A673 (cell line): ENCODE results near the gene INPP4B. TPM values are rescaled to one million over a fixed set of nuclear protein-coding genes. Genes with fewer than 3 reads are reported as not detected.

ENCODE experiments used
- BruUV-seq: library from RNA; stranded (reverse); fragments of 400-500 nt; replicated peaks from 2 replicates; lab custom pipeline; 2021; lab: Mats Ljungman, UMichigan
- CTCF ChIA-PET: fragments of 300-600 bp; sonication (Branson Sonifier 250); formaldehyde crosslinking; loops from one replicate; lab custom pipeline; 2022; ENCODE audit warnings: antibody characterized with exemption; lab: Charles Lee
- POLR2A ChIA-PET: fragments of 300-600 bp; sonication (Branson Sonifier 250); formaldehyde crosslinking; loops from one replicate; lab custom pipeline; 2022; ENCODE audit warnings: antibody characterized with exemption; ENCODE audit not compliant: low non-redundant PET; lab: Charles Lee
- DNase-seq: peaks from one replicate; pipeline ENCODE4 v3.0.0-alpha.2; 2015; ENCODE audit warnings: low spot score
- H3K27ac ChIP-seq: fragments of 200-600 bp; sonication (generic); 2 replicates; pipeline ENCODE4 v1.5.1; 2016; ENCODE audit warnings: mixed run types, low read depth, mild to moderate bottlenecking, mixed read lengths, antibody characterized with exemption, low read length; ENCODE audit not compliant: poor library complexity, severe bottlenecking
- H3K27me3 ChIP-seq: fragments of 200-600 bp; sonication (generic); replicated peaks from 2 replicates; pipeline ENCODE4 v1.6.1; 2017; ENCODE audit warnings: mixed run types, low read depth, mild to moderate bottlenecking, mixed read lengths, antibody characterized with exemption, low read length; ENCODE audit not compliant: insufficient read depth, poor library complexity
- H3K36me3 ChIP-seq: fragments of 200-600 bp; sonication (generic); 2 replicates; pipeline ENCODE4 v1.6.1; 2016; ENCODE audit warnings: mixed run types, mild to moderate bottlenecking, mixed read lengths, antibody characterized with exemption, low read length; ENCODE audit not compliant: insufficient read depth, poor library complexity, severe bottlenecking
- H3K4me1 ChIP-seq: fragments of 200-600 bp; sonication (generic); 2 replicates; pipeline ENCODE4 v1.6.1; 2017; ENCODE audit warnings: mixed run types, mild to moderate bottlenecking, mixed read lengths, antibody characterized with exemption, low read length; ENCODE audit not compliant: insufficient read depth, poor library complexity, severe bottlenecking
- H3K4me3 ChIP-seq: fragments of 200-600 bp; sonication (generic); 2 replicates; pipeline ENCODE4 v1.5.1; 2016; ENCODE audit warnings: low read depth, mixed run types, mild to moderate bottlenecking, mixed read lengths, low read length; ENCODE audit not compliant: poor library complexity, severe bottlenecking
- H3K9me3 ChIP-seq: fragments of 200-600 bp; sonication (generic); 2 replicates; pipeline ENCODE4 v1.6.1; 2016; ENCODE audit warnings: mixed run types, low read depth, mild to moderate bottlenecking, mixed read lengths, antibody characterized with exemption, low read length; ENCODE audit not compliant: poor library complexity, severe bottlenecking
- EZH2 ChIP-seq: fragments of 200-600 bp; sonication (generic); IDR thresholded peaks from 2 replicates; pipeline ENCODE4 v1.6.1; 2017; ENCODE audit warnings: borderline replicate concordance, low read depth, mild to moderate bottlenecking, mixed read lengths, antibody characterized with exemption, low read length; ENCODE audit not compliant: poor library complexity, severe bottlenecking
- intact Hi-C: fragments of 100-400 bp; cut with micrococcal nuclease; formaldehyde crosslinking; loops from one replicate; pipeline ENCODE4 v1.10.0; 2022; ENCODE audit not compliant: unreplicated experiment
- total RNA-seq: library from RNA; stranded (reverse); gene quantifications from 2 replicates; pipeline ENCODE4 v1.2.3, GENCODE V29; 2021
- TF ChIP-seq, protein P1 (sequence below): fragments of 300-800, 200-600 bp; sonication (generic); conservative IDR thresholded peaks from 2 replicates; pipeline ENCODE4 v1.5.1; 2017; ENCODE audit warnings: low read depth, mild to moderate bottlenecking, antibody characterized with exemption, low read length, moderate library complexity, mixed read lengths

Gene INPP4B
- total RNA-seq, 1 experiment from 2014 or later: 13.1 TPM

DNA sequence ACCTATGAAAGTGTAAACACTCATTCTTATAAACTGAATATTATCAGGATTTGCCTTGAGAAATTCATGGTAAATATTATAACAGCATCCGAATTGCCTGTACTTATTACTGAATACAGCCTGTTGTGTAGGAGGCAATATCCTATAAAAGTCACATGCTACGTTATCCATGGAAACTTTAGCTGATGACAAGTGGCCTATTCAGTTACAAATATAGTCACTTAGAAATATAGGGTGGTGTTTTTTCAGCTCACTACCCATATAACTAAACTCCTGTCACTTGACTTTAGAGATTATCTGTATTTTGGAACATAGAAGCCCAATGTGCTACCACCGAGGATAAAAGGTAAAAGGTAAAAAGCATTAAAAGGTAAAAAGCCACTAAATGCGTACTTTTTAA is 493.4 kb downstream of the INPP4B start:
- no peak for DNase-seq
- ChIA-PET CTCF (no interaction called here), POLR2A (no interaction called here)

DNA sequence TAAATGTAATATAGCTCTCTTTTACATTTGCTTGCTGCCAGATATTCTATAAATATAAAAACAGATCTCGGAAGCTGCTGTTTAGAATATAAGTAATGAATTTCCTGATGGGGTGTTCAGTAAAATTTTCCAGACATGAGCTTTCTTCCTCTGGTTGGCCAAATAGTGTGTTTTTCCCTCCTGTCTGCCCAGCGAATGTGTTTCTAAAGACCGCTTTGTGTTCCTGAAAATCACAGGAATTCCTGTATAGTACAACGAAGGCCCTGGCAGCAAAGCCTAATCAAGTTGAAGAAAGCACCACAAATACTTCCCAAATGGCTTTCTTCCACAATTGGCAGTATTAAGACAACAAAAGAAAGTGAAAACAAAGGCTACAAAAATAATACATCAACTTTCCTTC is 494.1 kb downstream of the INPP4B start:
- TF ChIP-seq, protein P1, sequence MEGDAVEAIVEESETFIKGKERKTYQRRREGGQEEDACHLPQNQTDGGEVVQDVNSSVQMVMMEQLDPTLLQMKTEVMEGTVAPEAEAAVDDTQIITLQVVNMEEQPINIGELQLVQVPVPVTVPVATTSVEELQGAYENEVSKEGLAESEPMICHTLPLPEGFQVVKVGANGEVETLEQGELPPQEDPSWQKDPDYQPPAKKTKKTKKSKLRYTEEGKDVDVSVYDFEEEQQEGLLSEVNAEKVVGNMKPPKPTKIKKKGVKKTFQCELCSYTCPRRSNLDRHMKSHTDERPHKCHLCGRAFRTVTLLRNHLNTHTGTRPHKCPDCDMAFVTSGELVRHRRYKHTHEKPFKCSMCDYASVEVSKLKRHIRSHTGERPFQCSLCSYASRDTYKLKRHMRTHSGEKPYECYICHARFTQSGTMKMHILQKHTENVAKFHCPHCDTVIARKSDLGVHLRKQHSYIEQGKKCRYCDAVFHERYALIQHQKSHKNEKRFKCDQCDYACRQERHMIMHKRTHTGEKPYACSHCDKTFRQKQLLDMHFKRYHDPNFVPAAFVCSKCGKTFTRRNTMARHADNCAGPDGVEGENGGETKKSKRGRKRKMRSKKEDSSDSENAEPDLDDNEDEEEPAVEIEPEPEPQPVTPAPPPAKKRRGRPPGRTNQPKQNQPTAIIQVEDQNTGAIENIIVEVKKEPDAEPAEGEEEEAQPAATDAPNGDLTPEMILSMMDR: no peak
- TF ChIP-seq EZH2: no peak
- BruUV-seq: no TSS peak
- DNase-seq: no peak
- H3K4me1 ChIP-seq: peaks cover 30% of the 10 kb centered on the region
- no peak overlapping the region for H3K4me3 ChIP-seq
- no peaks in the 10 kb centered on the region for H3K27me3 ChIP-seq
- no peak overlapping the region for H3K27ac ChIP-seq
- POLR2A ChIA-PET: no interaction called here
- no peaks in the 10 kb centered on the region for H3K9me3 ChIP-seq
- intact Hi-C loops: loop anchor here (2.0 to 10.0 kb wide), 4 partner anchors 215 to 490 kb away; no protein-coding TSS in a partner anchor
- CTCF ChIA-PET: no interaction called here
- no peaks in the 10 kb centered on the region for H3K36me3 ChIP-seq

More for the DNA sequence above, 493.4 kb downstream of the INPP4B start:
- no TSS peak for BruUV-seq
- no peak for TF ChIP-seq EZH2
- TF ChIP-seq, protein P1: no peak
- no peak overlapping the region for H3K4me3 ChIP-seq
- H3K9me3 ChIP-seq: no peaks in the 10 kb centered on the region
- H3K27me3 ChIP-seq: no peaks in the 10 kb centered on the region
- no peak overlapping the region for H3K27ac ChIP-seq
- intact Hi-C loops: loop anchor here (2.0 to 10.0 kb wide), 4 partner anchors 215 to 490 kb away; no protein-coding TSS in a partner anchor
- no peaks in the 10 kb centered on the region for H3K36me3 ChIP-seq
- peaks cover 27% of the 10 kb centered on the region for H3K4me1 ChIP-seq

DNA sequence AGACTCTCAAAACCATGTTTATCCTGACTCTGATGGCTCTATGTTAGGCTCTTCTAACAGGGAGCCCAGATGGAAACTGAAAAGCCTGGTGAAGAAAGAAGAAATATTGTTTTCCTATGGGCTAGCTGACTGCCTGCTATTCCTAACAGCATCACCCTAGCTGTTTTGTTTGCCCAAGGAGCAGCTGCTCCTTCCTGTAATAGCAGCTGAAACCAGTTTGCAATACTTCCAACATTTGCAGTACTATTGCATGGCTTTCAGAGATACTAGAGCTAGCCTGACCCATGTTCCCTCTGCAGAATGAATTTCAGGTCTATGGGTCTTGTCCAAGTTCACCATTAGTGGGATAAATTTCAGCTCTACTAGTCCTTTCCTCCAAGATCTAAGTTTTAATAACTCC is 495.2 kb downstream of the INPP4B start:
- Histone ChIP-seq H3K9me3 (no peaks in the 10 kb centered on the region), H3K4me3 (no peak overlapping the region), H3K4me1 (peaks cover 28% of the 10 kb centered on the region), H3K36me3 (no peaks in the 10 kb centered on the region), H3K27ac (no peak overlapping the region), H3K27me3 (no peaks in the 10 kb centered on the region)
- intact Hi-C loops: loop anchor here (5.0 to 10.0 kb wide), 3 partner anchors 216 to 491 kb away; no protein-coding TSS in a partner anchor
- POLR2A ChIA-PET: no interaction called here
- CTCF ChIA-PET: no interaction called here
- TF ChIP-seq, protein P1: no peak
- no peak for TF ChIP-seq EZH2
- DNase-seq: no peak
- BruUV-seq: no TSS peak
